ENCODE measurements around the gene WASL.

The WASL gene

GRCh38 chr7:123687161-123687560 is 61.6 kb downstream of the WASL start:
- no peak for DNase-seq

- DNase-seq, result peak; percentile 68
Observed at GRCh38 chr7:123682690-123683089, 66.1 kb downstream of the WASL start.

- no peak for DNase-seq
Observed at GRCh38 chr7:123681561-123681960, 67.2 kb downstream of the WASL start.

- no peak for DNase-seq
Observed at GRCh38 chr7:123680580-123680979, 68.2 kb downstream of the WASL start.

GRCh38 chr7:123679614-123680013 is 69.2 kb downstream of the WASL start:
- DNase-seq, result no peak

GRCh38 chr7:123677061-123677715 is 71.6 kb downstream of the WASL start:
- no peak for DNase-seq

GRCh38 chr7:123675181-123675473 is 73.7 kb downstream of the WASL start:
- DNase-seq, result no peak

GRCh38 chr7:123674399-123675180 is 74.2 kb downstream of the WASL start:
- DNase-seq, result no peak

GRCh38 chr7:123673752-123674398 is 74.9 kb downstream of the WASL start:
- no peak for DNase-seq

GRCh38 chr7:123673137-123673732 is 75.6 kb downstream of the WASL start:
- no peak for DNase-seq

- DNase-seq, result no peak
Observed at GRCh38 chr7:123669485-123669884, 79.3 kb downstream of the WASL start.

- peak; percentile 97 for DNase-seq
Observed at GRCh38 chr7:123666492-123666891, 82.3 kb downstream of the WASL start.

- peak; percentile 21 for DNase-seq
Observed at GRCh38 chr7:123665896-123666295, 82.9 kb downstream of the WASL start.

GRCh38 chr7:123665157-123665556 is 83.6 kb downstream of the WASL start:
- peak; percentile 36 for DNase-seq

GRCh38 chr7:123663200-123663599 is 85.6 kb downstream of the WASL start:
- DNase-seq, result no peak

GRCh38 chr7:123662755-123663154 is 86.0 kb downstream of the WASL start:
- no peak for DNase-seq

GRCh38 chr7:123662293-123662692 is 86.5 kb downstream of the WASL start:
- DNase-seq, result no peak

- DNase-seq, result no peak
Observed at GRCh38 chr7:123661765-123662164, 87.0 kb downstream of the WASL start.

- DNase-seq, result peak; percentile 26
Observed at GRCh38 chr7:123660514-123661354, 88.1 kb downstream of the WASL start.

GRCh38 chr7:123658023-123658422 is 90.8 kb downstream of the WASL start:
- no peak for DNase-seq

GRCh38 chr7:123657304-123657685 is 91.5 kb downstream of the WASL start:
- no peak for DNase-seq

GRCh38 chr7:123656544-123657303 is 92.1 kb downstream of the WASL start:
- DNase-seq, result no peak
